Mesothelial cell of epicardium (in vitro differentiated cells): ENCODE results near the gene IER5. TPM values are rescaled to one million over a fixed set of nuclear protein-coding genes. Genes with fewer than 3 reads are reported as not detected.
A peak's percentile ranks its signal among the peaks of the same experiment; 100 is the strongest.

Experiments
- DNase-seq, 2 experiments: peaks; one replicate each; pipeline ENCODE4 v3.0.0; 2021; ENCODE audit warnings: low spot score in 2 of 2; ENCODE audit not compliant: unreplicated experiment in 2 of 2
- H3K27ac Mint-ChIP-seq: 2 replicates; pipeline ENCODE4 v1.8.0; 2021; ENCODE audit warnings: mixed read lengths
- H3K27me3 Mint-ChIP-seq: 2 replicates; pipeline ENCODE4 v1.8.0; 2021; ENCODE audit warnings: low read depth, mixed read lengths
- H3K36me3 Mint-ChIP-seq: 2 replicates; pipeline ENCODE4 v1.8.0; 2021; ENCODE audit warnings: mixed read lengths
- H3K4me1 Mint-ChIP-seq: 2 replicates; pipeline ENCODE4 v1.8.0; 2021; ENCODE audit warnings: mixed read lengths
- H3K4me3 Mint-ChIP-seq: 2 replicates; pipeline ENCODE4 v1.8.0; 2021; ENCODE audit warnings: mild to moderate bottlenecking, moderate library complexity, mixed read lengths
- H3K9me3 Mint-ChIP-seq: 2 replicates; pipeline ENCODE4 v1.8.0; 2021; ENCODE audit warnings: mixed read lengths
- CTCF ChIP-seq: fragments of 200-600 bp; sonication (generic); IDR thresholded peaks from one replicate; pipeline ENCODE4 v1.5.0; 2021; ENCODE audit warnings: antibody characterized with exemption; ENCODE audit not compliant: unreplicated experiment
- total RNA-seq: library from RNA; stranded (reverse); gene quantifications from 3 replicates; pipeline ENCODE4 v1.2.1, GENCODE V29; 2021

Gene IER5
- total RNA-seq, 1 donor from 2014 or later = 14.1 TPM

- Mint-ChIP-seq H3K27ac (peak overlapping the region; percentile 96), H3K4me3 (peak overlapping the region; percentile 87), H3K4me1 (peaks cover 72% of the 10 kb centered on the region), H3K36me3 (no peaks in the 10 kb centered on the region), H3K9me3 (no peaks in the 10 kb centered on the region), H3K27me3 (no peaks in the 10 kb centered on the region)
- DNase-seq = peak; percentile 34 to 72
- no peak for TF ChIP-seq CTCF
Observed at GRCh38 chr1:181104790-181105133, 16.3 kb downstream of the IER5 start.

- TF ChIP-seq CTCF = no peak
- Mint-ChIP-seq H3K4me3 (peak overlapping the region; percentile 87), H3K27ac (peak overlapping the region; percentile 96), H3K4me1 (peaks cover 66% of the 10 kb centered on the region), H3K9me3 (no peaks in the 10 kb centered on the region), H3K36me3 (no peaks in the 10 kb centered on the region), H3K27me3 (no peaks in the 10 kb centered on the region)
- peak; percentile 89 to 92 for DNase-seq
Observed at GRCh38 chr1:181105134-181106021, 16.9 kb downstream of the IER5 start.

- peaks cover 60% of the 10 kb centered on the region for H3K4me1 Mint-ChIP-seq
Observed at GRCh38 chr1:181106022-181106312, 17.5 kb downstream of the IER5 start.

GRCh38 chr1:181106479-181106878 lies 18.0 kb downstream of the IER5 start:
- H3K4me3 Mint-ChIP-seq = peak overlapping the region; percentile 67
- H3K4me1 Mint-ChIP-seq = peaks cover 55% of the 10 kb centered on the region
- TF ChIP-seq CTCF = no peak
- no peaks in the 10 kb centered on the region for H3K9me3 Mint-ChIP-seq
- no peaks in the 10 kb centered on the region for H3K27me3 Mint-ChIP-seq
- no peak overlapping the region for H3K27ac Mint-ChIP-seq
- no peak for DNase-seq
- H3K36me3 Mint-ChIP-seq = no peaks in the 10 kb centered on the region

More at GRCh38 chr1:181106022-181106312, 17.5 kb downstream of the IER5 start:
- peak overlapping the region; percentile 85 for H3K27ac Mint-ChIP-seq
- TF ChIP-seq CTCF = no peak
- H3K36me3 Mint-ChIP-seq = no peaks in the 10 kb centered on the region
- DNase-seq = no peak
- H3K27me3 Mint-ChIP-seq = no peaks in the 10 kb centered on the region
- peak overlapping the region; percentile 67 for H3K4me3 Mint-ChIP-seq
- no peaks in the 10 kb centered on the region for H3K9me3 Mint-ChIP-seq

- peaks cover 47% of the 10 kb centered on the region for H3K4me1 Mint-ChIP-seq
- no peak for TF ChIP-seq CTCF
- H3K9me3 Mint-ChIP-seq = no peaks in the 10 kb centered on the region
- no peak overlapping the region for H3K4me3 Mint-ChIP-seq
- no peak for DNase-seq
- no peak overlapping the region for H3K27ac Mint-ChIP-seq
- H3K36me3 Mint-ChIP-seq = no peaks in the 10 kb centered on the region
- H3K27me3 Mint-ChIP-seq = no peaks in the 10 kb centered on the region
Observed at GRCh38 chr1:181107711-181108110, 19.2 kb downstream of the IER5 start.
